ENCODE measurements around the gene SYNE2. TPM values are rescaled to one million over a fixed set of nuclear protein-coding genes. Genes with fewer than 3 reads are reported as not detected.

Gene SYNE2
- total RNA-seq, 2 experiments from 2014 or later, result 150 to 212 TPM

GRCh38 chr14:63964113-63964512 lies 111.3 kb downstream of the SYNE2 start:
- H3K9me2 ChIP-seq (ENCODE audit: insufficient read depth, low read length), result no peaks in the 10 kb centered on the region
- peaks cover 66% of the 10 kb centered on the region for H3K36me3 ChIP-seq (ENCODE audit: insufficient read depth, low read length)
- no TSS peak for BruUV-seq (replicated peaks)
- no peak overlapping the region for H3K4me2 ChIP-seq (ENCODE audit: low read length)
- no peaks in the 10 kb centered on the region for H4K20me1 ChIP-seq (ENCODE audit: insufficient read depth, low read length)
- H3K4me1 ChIP-seq (ENCODE audit: insufficient read depth, low read length, poor library complexity, severe bottlenecking), result peaks cover 15% of the 10 kb centered on the region
- intact Hi-C loops (cut with micrococcal nuclease; ENCODE audit: unreplicated experiment), result loop anchor here (10.0 kb wide), 1 partner anchor 981 kb away; the partner anchor contains the start of gene GPX2
- ChIA-PET POLR2A (no interaction called here), CTCF (ENCODE audit: unreplicated experiment) (no interaction called here)
- TF ChIP-seq EZH2phosphoT487 (IDR thresholded peaks at IDR 0.05; ENCODE audit: borderline replicate concordance, low read depth, low read length), result no peak
- TF ChIP-seq, protein P1, sequence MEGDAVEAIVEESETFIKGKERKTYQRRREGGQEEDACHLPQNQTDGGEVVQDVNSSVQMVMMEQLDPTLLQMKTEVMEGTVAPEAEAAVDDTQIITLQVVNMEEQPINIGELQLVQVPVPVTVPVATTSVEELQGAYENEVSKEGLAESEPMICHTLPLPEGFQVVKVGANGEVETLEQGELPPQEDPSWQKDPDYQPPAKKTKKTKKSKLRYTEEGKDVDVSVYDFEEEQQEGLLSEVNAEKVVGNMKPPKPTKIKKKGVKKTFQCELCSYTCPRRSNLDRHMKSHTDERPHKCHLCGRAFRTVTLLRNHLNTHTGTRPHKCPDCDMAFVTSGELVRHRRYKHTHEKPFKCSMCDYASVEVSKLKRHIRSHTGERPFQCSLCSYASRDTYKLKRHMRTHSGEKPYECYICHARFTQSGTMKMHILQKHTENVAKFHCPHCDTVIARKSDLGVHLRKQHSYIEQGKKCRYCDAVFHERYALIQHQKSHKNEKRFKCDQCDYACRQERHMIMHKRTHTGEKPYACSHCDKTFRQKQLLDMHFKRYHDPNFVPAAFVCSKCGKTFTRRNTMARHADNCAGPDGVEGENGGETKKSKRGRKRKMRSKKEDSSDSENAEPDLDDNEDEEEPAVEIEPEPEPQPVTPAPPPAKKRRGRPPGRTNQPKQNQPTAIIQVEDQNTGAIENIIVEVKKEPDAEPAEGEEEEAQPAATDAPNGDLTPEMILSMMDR (conservative IDR thresholded peaks at IDR 0.05; ENCODE audit: low read length), result no peak
- no peak overlapping the region for H2AFZ ChIP-seq (ENCODE audit: low read length)
- no peaks in the 10 kb centered on the region for H3K79me2 ChIP-seq (ENCODE audit: insufficient read depth, low read depth, low read length)
- no peaks in the 10 kb centered on the region for H3K9me3 ChIP-seq (ENCODE audit: low read length)
- no peak overlapping the region for H3K27ac ChIP-seq (ENCODE audit: low read depth, low read length, poor library complexity, severe bottlenecking)
- no peak for DNase-seq (ENCODE audit: low spot score)
- H3K4me3 ChIP-seq (ENCODE audit: low read depth, low read length, poor library complexity, severe bottlenecking), result no peak overlapping the region

- CTCF ChIA-PET (ENCODE audit: unreplicated experiment), result no interaction called here
- no peak overlapping the region for H2AFZ ChIP-seq (ENCODE audit: low read length)
- no peak for DNase-seq (ENCODE audit: low spot score)
- intact Hi-C loops (cut with micrococcal nuclease; ENCODE audit: unreplicated experiment), result loop anchor here (10.0 kb wide), 1 partner anchor 978 kb away; the partner anchor contains the start of gene GPX2
- H3K79me2 ChIP-seq (ENCODE audit: insufficient read depth, low read depth, low read length), result no peaks in the 10 kb centered on the region
- no peak overlapping the region for H3K27ac ChIP-seq (ENCODE audit: low read depth, low read length, poor library complexity, severe bottlenecking)
- TF ChIP-seq, protein P1 (conservative IDR thresholded peaks at IDR 0.05; ENCODE audit: low read length), result no peak
- TF ChIP-seq EZH2phosphoT487 (IDR thresholded peaks at IDR 0.05; ENCODE audit: borderline replicate concordance, low read depth, low read length), result no peak
- no peak overlapping the region for H3K4me2 ChIP-seq (ENCODE audit: low read length)
- no peak overlapping the region for H3K4me3 ChIP-seq (ENCODE audit: low read depth, low read length, poor library complexity, severe bottlenecking)
- H3K36me3 ChIP-seq (ENCODE audit: insufficient read depth, low read length), result peaks cover 76% of the 10 kb centered on the region
- H3K4me1 ChIP-seq (ENCODE audit: insufficient read depth, low read length, poor library complexity, severe bottlenecking), result peaks cover 15% of the 10 kb centered on the region
- no peaks in the 10 kb centered on the region for H3K9me2 ChIP-seq (ENCODE audit: insufficient read depth, low read length)
- BruUV-seq (replicated peaks), result no TSS peak
- POLR2A ChIA-PET, result interaction anchor here (0.9 to 1.9 kb wide), 2 partner anchors 10 to 11 kb away, joined by 3 to 7 read pairs; no protein-coding TSS in a partner anchor
- H4K20me1 ChIP-seq (ENCODE audit: insufficient read depth, low read length), result no peaks in the 10 kb centered on the region
- H3K9me3 ChIP-seq (ENCODE audit: low read length), result no peaks in the 10 kb centered on the region
Observed at GRCh38 chr14:63966407-63966806, 113.6 kb downstream of the SYNE2 start.

DNA sequence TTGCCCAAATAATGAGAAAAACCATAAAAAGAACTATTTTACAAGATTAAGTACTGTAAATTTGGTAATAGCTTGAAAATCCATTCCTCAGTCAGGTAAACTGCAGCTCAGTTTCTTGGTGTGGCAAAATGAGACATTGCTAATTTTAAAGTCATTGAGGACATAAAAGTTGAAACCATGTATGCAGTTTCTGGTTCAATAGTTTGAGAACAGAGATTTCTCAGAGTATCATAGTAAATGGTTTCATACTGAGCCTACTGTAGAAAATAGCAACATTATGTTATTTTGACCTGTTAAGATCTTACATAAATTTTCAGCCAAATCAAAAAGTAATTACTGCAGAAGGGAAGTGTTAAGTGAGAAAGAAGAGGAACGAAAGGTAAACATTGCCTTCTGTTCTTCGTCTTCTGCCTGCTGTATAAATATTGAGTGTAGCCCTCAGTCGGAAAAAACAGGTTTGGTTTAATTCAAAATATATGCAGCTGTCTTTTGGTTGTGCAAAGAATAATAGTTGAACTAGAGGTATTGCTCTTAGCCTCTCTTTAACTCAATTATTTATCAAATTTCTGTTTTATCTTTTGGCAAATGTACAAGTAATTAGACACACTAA lies 119.6 kb downstream of the SYNE2 start:
- Histone ChIP-seq H3K4me2 (ENCODE audit: low read length) (no peak overlapping the region), H4K20me1 (ENCODE audit: insufficient read depth, low read length) (no peaks in the 10 kb centered on the region), H3K36me3 (ENCODE audit: insufficient read depth, low read length) (peaks cover 72% of the 10 kb centered on the region), H3K9me3 (ENCODE audit: low read length) (no peaks in the 10 kb centered on the region), H3K4me1 (ENCODE audit: insufficient read depth, low read length, poor library complexity, severe bottlenecking) (no peaks in the 10 kb centered on the region), H2AFZ (ENCODE audit: low read length) (no peak overlapping the region), H3K27ac (ENCODE audit: low read depth, low read length, poor library complexity, severe bottlenecking) (no peak overlapping the region), H3K79me2 (ENCODE audit: insufficient read depth, low read depth, low read length) (no peaks in the 10 kb centered on the region), H3K4me3 (ENCODE audit: low read depth, low read length, poor library complexity, severe bottlenecking) (no peak overlapping the region), H3K9me2 (ENCODE audit: insufficient read depth, low read length) (no peaks in the 10 kb centered on the region)
- intact Hi-C loops (cut with micrococcal nuclease; ENCODE audit: unreplicated experiment), result no loop called here
- TF ChIP-seq EZH2phosphoT487 (IDR thresholded peaks at IDR 0.05; ENCODE audit: borderline replicate concordance, low read depth, low read length), result no peak
- TF ChIP-seq, protein P1 (conservative IDR thresholded peaks at IDR 0.05; ENCODE audit: low read length), result no peak
- CTCF ChIA-PET (ENCODE audit: unreplicated experiment), result no interaction called here
- DNase-seq (ENCODE audit: low spot score), result no peak
- POLR2A ChIA-PET, result no interaction called here
- BruUV-seq (replicated peaks), result no TSS peak
